Measurements from ENCODE around the gene ADAMTSL1.

GRCh38 chr9:18490641-18491370, 16.9 kb downstream of the ADAMTSL1 start:
- no peak for TF ChIP-seq CTCF (IDR thresholded peaks at IDR 0.05)
- no peak for TF ChIP-seq EP300 (IDR thresholded peaks at IDR 0.05)
